GM12891 (cell line): ENCODE results near the gene GRIK1.

Experiments used
- PAX5 ChIP-seq: IDR thresholded peaks from 2 replicates; pipeline ENCODE4 v1.6.1; 2011; ENCODE audit warnings: low read length, moderate library complexity, mild to moderate bottlenecking; ENCODE audit not compliant: insufficient read depth, severe bottlenecking
- POLR2A ChIP-seq: IDR thresholded peaks from 2 replicates; pipeline ENCODE4 v1.6.1; 2011; ENCODE audit warnings: low read depth, low read length, control low read depth
- POLR2AphosphoS5 ChIP-seq: IDR thresholded peaks from 2 replicates; pipeline ENCODE4 v1.6.1; 2011; ENCODE audit warnings: low read depth, low read length, control low read depth
- SPI1 ChIP-seq: IDR thresholded peaks from 2 replicates; pipeline ENCODE4 v1.6.1; 2011; ENCODE audit warnings: low read depth, low read length, control low read depth
- TAF1 ChIP-seq: IDR thresholded peaks from 2 replicates; pipeline ENCODE4 v1.6.1; 2011; ENCODE audit warnings: low read depth, low read length, control low read depth

- TF ChIP-seq POLR2A (no peak), POLR2AphosphoS5 (no peak), TAF1 (no peak), PAX5 (no peak), SPI1 (no peak)
These were observed 275.2 kb downstream of the GRIK1 start for GRCh38 chr21:29664615-29665014.
